Endodermal cell (in vitro differentiated cells): Measurements from ENCODE around the gene C11orf52. TPM values are rescaled to one million over a fixed set of nuclear protein-coding genes. Genes with fewer than 3 reads are reported as not detected.

Source experiments
- DNase-seq: peaks from one replicate; pipeline ENCODE4 v3.0.0-alpha.2; 2017
- H3K27ac ChIP-seq: 2 replicates; pipeline ENCODE4 v1.5.1; 2013; ENCODE audit warnings: mild to moderate bottlenecking, low read depth, low read length, moderate library complexity
- H3K27me3 ChIP-seq: 2 replicates; pipeline ENCODE4 v1.6.1; 2013; ENCODE audit warnings: mild to moderate bottlenecking, low read length, moderate library complexity; ENCODE audit not compliant: insufficient read depth, control insufficient read depth, poor library complexity, severe bottlenecking
- H3K36me3 ChIP-seq: 2 replicates; pipeline ENCODE4 v1.7.0; 2013; ENCODE audit warnings: mild to moderate bottlenecking, low read length, moderate library complexity; ENCODE audit not compliant: control insufficient read depth, insufficient read depth
- H3K4me1 ChIP-seq: one replicate; pipeline ENCODE4 v1.7.0; 2013; ENCODE audit warnings: low read length; ENCODE audit not compliant: control insufficient read depth, insufficient read depth
- H3K4me3 ChIP-seq: 2 replicates; pipeline ENCODE4 v1.5.1; 2013; ENCODE audit warnings: mild to moderate bottlenecking, low read length, moderate library complexity
- H3K9ac ChIP-seq: 2 replicates; pipeline ENCODE4 v1.6.1; 2013; ENCODE audit warnings: mild to moderate bottlenecking, low read length, moderate library complexity; ENCODE audit not compliant: poor library complexity, severe bottlenecking; ENCODE audit errors: extremely low read depth
- H3K9me3 ChIP-seq: 2 replicates; pipeline ENCODE4 v1.6.1; 2013; ENCODE audit warnings: mild to moderate bottlenecking, low read length, moderate library complexity; ENCODE audit not compliant: control insufficient read depth
- H3K27ac Mint-ChIP-seq: 2 replicates; pipeline ENCODE4 v1.8.0; 2020; ENCODE audit warnings: mixed read lengths
- H3K27me3 Mint-ChIP-seq: 2 replicates; pipeline ENCODE4 v1.8.0; 2021; ENCODE audit warnings: mild to moderate bottlenecking, mixed read lengths; ENCODE audit not compliant: insufficient read depth
- H3K36me3 Mint-ChIP-seq: 2 replicates; pipeline ENCODE4 v1.8.0; 2020; ENCODE audit warnings: low read depth, mixed read lengths
- H3K4me1 Mint-ChIP-seq: 2 replicates; pipeline ENCODE4 v1.8.0; 2020; ENCODE audit warnings: mixed read lengths
- H3K4me3 Mint-ChIP-seq: 2 replicates; pipeline ENCODE4 v1.8.0; 2020; ENCODE audit warnings: mild to moderate bottlenecking, moderate library complexity, mixed read lengths
- H3K9me3 Mint-ChIP-seq: 2 replicates; pipeline ENCODE4 v1.8.0; 2020; ENCODE audit warnings: mild to moderate bottlenecking, mixed read lengths
- WGBS, 2 experiments: methylation state at CpG; one replicate each; pipeline versions ENCODE4 v1.1.5 to v1.1.7; 2013; ENCODE audit warnings: missing lambda C conversion rate in 2 of 2, mixed read lengths in 1 of 2; ENCODE audit not compliant: insufficient coverage in 1 of 2, insufficient read length in 1 of 2; 5-methylcytosine and 5-hydroxymethylcytosine counted together
- total RNA-seq, 2 donors: library from RNA; stranded (reverse); fragmentation: NEBNext Ultra II Directional in 1 of 2; extraction: Animal tissue kit (Norgen Biotek cat#: 25700) in 1 of 2; gene quantifications; 2 replicates in 1 of 2; 3 replicates in 1 of 2; pipeline ENCODE4 v1.2.1, GENCODE V29; 2021
- TF ChIP-seq, protein P1 (sequence below): fragments of 200-600 bp; sonication (generic); conservative IDR thresholded peaks from 2 replicates; pipeline ENCODE4 v1.5.0; 2021; ENCODE audit warnings: antibody characterized with exemption, mild to moderate bottlenecking

The C11orf52 gene
- total RNA-seq, 2 donors from 2014 or later, result 2.6 to 3.8 TPM

DNA sequence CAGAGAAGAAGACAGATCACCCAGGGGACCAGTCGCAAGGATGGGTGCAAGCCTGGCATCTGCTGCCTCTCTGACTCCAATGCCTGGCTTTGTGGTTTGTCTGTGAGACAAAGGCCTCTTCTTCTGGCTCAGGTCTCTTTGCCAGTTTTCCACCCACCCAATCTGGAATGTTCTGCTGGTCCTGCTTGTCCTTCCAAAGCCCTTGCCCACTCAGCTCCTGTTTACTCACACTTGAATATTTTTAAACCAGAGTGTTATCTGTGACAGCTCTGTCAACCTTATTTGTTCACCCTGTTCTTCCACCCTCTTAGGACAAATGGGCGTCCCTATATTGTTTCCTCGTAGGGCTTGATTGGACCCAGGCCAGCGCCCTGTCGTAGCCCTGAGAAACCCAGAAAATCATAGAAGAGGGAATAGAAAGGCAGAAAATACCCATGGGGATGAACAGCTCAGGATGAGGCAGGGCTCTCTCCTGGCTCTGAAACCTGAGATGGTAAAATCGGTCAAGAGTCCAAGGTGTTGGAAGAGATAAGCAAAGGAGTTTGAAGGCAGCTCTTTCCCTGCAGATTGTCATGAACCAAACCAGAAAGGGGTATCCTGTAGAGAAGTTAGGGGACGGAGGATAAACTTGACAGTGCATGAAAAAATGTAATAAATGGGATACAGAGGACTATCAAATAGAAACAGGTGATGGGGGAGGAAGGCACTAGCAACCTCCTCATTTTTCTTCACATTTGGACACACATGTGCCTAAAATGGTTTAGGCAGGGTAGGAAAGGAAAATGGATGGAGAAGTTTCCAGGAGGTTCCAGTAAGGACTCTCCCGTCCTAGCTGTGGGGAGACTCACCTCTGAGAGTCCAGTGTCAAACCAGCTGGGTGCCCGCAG is 7.8 kb upstream of the C11orf52 start:
- Histone ChIP-seq H3K36me3 (no peaks in the 10 kb centered on the region), H3K27me3 (no peaks in the 10 kb centered on the region), H3K4me1 (peaks cover 9% of the 10 kb centered on the region), H3K9ac (no peak overlapping the region), H3K4me3 (no peak overlapping the region), H3K27ac (no peak overlapping the region), H3K9me3 (no peaks in the 10 kb centered on the region)
- TF ChIP-seq, protein P1, sequence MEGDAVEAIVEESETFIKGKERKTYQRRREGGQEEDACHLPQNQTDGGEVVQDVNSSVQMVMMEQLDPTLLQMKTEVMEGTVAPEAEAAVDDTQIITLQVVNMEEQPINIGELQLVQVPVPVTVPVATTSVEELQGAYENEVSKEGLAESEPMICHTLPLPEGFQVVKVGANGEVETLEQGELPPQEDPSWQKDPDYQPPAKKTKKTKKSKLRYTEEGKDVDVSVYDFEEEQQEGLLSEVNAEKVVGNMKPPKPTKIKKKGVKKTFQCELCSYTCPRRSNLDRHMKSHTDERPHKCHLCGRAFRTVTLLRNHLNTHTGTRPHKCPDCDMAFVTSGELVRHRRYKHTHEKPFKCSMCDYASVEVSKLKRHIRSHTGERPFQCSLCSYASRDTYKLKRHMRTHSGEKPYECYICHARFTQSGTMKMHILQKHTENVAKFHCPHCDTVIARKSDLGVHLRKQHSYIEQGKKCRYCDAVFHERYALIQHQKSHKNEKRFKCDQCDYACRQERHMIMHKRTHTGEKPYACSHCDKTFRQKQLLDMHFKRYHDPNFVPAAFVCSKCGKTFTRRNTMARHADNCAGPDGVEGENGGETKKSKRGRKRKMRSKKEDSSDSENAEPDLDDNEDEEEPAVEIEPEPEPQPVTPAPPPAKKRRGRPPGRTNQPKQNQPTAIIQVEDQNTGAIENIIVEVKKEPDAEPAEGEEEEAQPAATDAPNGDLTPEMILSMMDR, result no peak
- no peak overlapping the region for H3K4me3 Mint-ChIP-seq
- H3K9me3 Mint-ChIP-seq, result no peaks in the 10 kb centered on the region
- 89% methylated on average over 5 to 9 of the region's 9 CpGs for WGBS, 2 experiments
- H3K4me1 Mint-ChIP-seq, result peaks cover 35% of the 10 kb centered on the region
- H3K27me3 Mint-ChIP-seq, result peaks cover 13% of the 10 kb centered on the region
- DNase-seq, result no peak
- no peaks in the 10 kb centered on the region for H3K36me3 Mint-ChIP-seq
- H3K27ac Mint-ChIP-seq, result no peak overlapping the region

DNA sequence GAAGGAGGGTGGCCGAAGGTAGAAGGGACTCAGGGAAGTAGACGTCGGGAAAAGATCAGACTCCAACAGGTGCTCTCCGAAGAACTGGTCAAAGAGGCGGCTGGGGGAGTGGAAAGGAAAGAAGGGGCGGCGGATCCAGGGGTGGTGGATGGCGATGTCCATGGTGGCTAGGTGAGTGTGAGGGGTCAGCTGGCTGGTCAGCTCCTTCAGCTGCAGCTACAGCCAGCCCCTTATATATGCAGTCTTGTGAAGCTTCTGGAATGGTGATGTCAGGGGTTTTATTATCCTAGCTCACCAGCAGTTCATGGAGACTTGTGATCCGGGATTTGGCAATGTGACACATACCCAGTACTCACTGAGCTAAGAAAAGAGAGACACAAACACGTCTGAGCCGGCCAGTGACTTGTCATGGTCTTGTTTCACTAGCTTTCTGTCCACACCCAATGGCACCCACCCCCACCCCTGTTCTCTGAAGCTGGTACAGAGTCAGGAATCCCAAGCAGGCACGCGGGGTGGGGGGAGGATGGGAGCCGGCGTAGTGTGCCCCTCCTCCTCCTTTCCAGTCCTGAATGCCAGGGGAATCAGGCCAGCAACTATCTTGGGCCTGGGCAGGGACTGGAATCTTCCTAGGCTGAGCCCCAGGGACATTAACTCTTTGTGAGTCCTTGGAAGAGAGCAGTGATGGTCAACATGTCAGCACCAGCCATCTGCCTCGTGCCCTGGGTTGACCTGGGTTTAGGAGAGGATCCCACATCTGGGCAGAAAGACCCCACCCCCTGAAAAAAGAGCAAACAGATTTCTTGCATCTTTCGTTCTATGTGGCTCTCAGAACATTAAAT is 6.9 kb upstream of the C11orf52 start, which contains the start of gene CRYAB:
Gene CRYAB, minus strand, starts transcription at position 208 of the 839 bp plus-strand sequence. Its CDS starts 46 bp downstream, at position 162.
- Mint-ChIP-seq H3K27ac (no peak within 1 kb of the TSS), H3K9me3 (no peaks in the 10 kb centered on the region), H3K36me3 (no peaks in the 10 kb centered on the region), H3K4me1 (peaks cover 35% of the 10 kb centered on the region), H3K4me3 (no peak within 1 kb of the TSS), H3K27me3 (peaks cover 13% of the 10 kb centered on the region)
- TF ChIP-seq, protein P1, result no peak
- no peak within 1 kb of the TSS for H3K27ac ChIP-seq
- H3K4me1 ChIP-seq, result peaks cover 9% of the 10 kb centered on the region
- no peaks in the 10 kb centered on the region for H3K9me3 ChIP-seq
- no peak within 1 kb of the TSS for H3K4me3 ChIP-seq
- no peaks in the 10 kb centered on the region for H3K36me3 ChIP-seq
- WGBS, 2 experiments, result 81 to 98% methylated on average over 8 to 17 of the region's 17 CpGs
- DNase-seq, result peak; percentile 65
- H3K9ac ChIP-seq, result no peak within 1 kb of the TSS
- H3K27me3 ChIP-seq, result no peaks in the 10 kb centered on the region

DNA sequence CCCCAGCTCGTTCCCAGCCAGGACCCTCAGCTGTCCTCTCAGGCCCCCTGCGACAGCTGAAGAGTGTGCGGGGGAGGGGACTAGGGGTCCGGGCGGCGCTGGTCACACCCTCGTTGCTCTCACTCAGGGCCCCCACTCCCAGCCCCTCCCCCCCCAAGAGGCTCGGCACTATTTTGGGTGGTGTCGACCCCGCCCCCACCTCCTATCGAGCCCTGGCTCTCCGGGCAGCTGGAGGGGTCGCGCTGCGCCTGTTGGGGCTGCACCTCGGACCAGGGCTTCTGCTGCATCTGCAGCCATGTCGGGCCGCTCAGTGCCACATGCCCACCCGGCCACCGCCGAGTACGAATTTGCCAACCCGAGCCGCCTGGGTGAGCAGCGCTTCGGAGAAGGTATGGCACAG is 6.2 kb upstream of the C11orf52 start, which contains the start of gene HSPB2:
Gene HSPB2, plus strand, starts transcription at position 200 of the 400 bp plus-strand sequence. Its CDS starts 96 bp downstream, at position 296.
- Histone ChIP-seq H3K27ac (no peak within 1 kb of the TSS), H3K4me3 (no peak within 1 kb of the TSS)
- WGBS, 2 experiments, result 89 to 93% methylated on average over 8 to 25 of the region's 26 CpGs

More for the DNA sequence above, 6.2 kb upstream of the C11orf52 start, which contains the start of gene HSPB2:
- Histone ChIP-seq H3K4me1 (peaks cover 9% of the 10 kb centered on the region), H3K36me3 (no peaks in the 10 kb centered on the region), H3K27me3 (no peaks in the 10 kb centered on the region), H3K9me3 (no peaks in the 10 kb centered on the region), H3K9ac (no peak within 1 kb of the TSS)
- Mint-ChIP-seq H3K4me3 (no peak within 1 kb of the TSS), H3K36me3 (no peaks in the 10 kb centered on the region), H3K27ac (no peak within 1 kb of the TSS), H3K9me3 (no peaks in the 10 kb centered on the region), H3K4me1 (peaks cover 35% of the 10 kb centered on the region), H3K27me3 (peaks cover 13% of the 10 kb centered on the region)
- no peak for DNase-seq
- TF ChIP-seq, protein P1, result no peak
